GM23248 (cell line): ENCODE results near the gene LRRC70.

ENCODE experiments used
- EZH2 ChIP-seq: fragments of 200-600 bp; sonication (generic); IDR thresholded peaks from 2 replicates; pipeline ENCODE4 v1.6.1; 2018; ENCODE audit warnings: antibody characterized with exemption, mild to moderate bottlenecking; ENCODE audit not compliant: insufficient read depth, poor library complexity, severe bottlenecking
- EZH2phosphoT487 ChIP-seq: fragments of 200-600 bp; sonication (generic); IDR thresholded peaks from 2 replicates; pipeline ENCODE4 v1.6.1; 2018; ENCODE audit warnings: antibody characterized with exemption, moderate library complexity, mild to moderate bottlenecking, low read depth; ENCODE audit not compliant: insufficient read depth

- no peak for TF ChIP-seq EZH2
- TF ChIP-seq EZH2phosphoT487 = no peak
Observed at GRCh38 chr5:62627901-62628300, 49.3 kb downstream of the LRRC70 start.
